Measurements from ENCODE around the gene TLE3. TPM values are rescaled to one million over a fixed set of nuclear protein-coding genes. Genes with fewer than 3 reads are reported as not detected.

Gene TLE3
- total RNA-seq, 1 donor from 2014 or later, result 109 TPM

GRCh38 chr15:70088455-70088854 lies 9.3 kb downstream of the TLE3 start:
- Mint-ChIP-seq H3K9me3 (no peaks in the 10 kb centered on the region), H3K27me3 (no peaks in the 10 kb centered on the region), H3K4me3 (peak overlapping the region; percentile 48), H3K4me1 (ENCODE audit: unreplicated experiment) (peaks cover 87% of the 10 kb centered on the region), H3K27ac (no peak overlapping the region), H3K36me3 (peaks cover 67% of the 10 kb centered on the region)
- DNase-seq (ENCODE audit: extremely low spot score, unreplicated experiment), result no peak
- TF ChIP-seq CTCF (conservative IDR thresholded peaks at IDR 0.05), result no peak

- H3K4me3 Mint-ChIP-seq, result peak overlapping the region; percentile 31
- H3K36me3 Mint-ChIP-seq, result peaks cover 68% of the 10 kb centered on the region
- peaks cover 87% of the 10 kb centered on the region for H3K4me1 Mint-ChIP-seq (ENCODE audit: unreplicated experiment)
- H3K27me3 Mint-ChIP-seq, result no peaks in the 10 kb centered on the region
- no peak for TF ChIP-seq CTCF (conservative IDR thresholded peaks at IDR 0.05)
- DNase-seq (ENCODE audit: extremely low spot score, unreplicated experiment), result no peak
- H3K9me3 Mint-ChIP-seq, result no peaks in the 10 kb centered on the region
- no peak overlapping the region for H3K27ac Mint-ChIP-seq
These were observed 9.9 kb downstream of the TLE3 start for GRCh38 chr15:70087708-70088352.

GRCh38 chr15:70086636-70087035 lies 11.1 kb downstream of the TLE3 start:
- peaks cover 71% of the 10 kb centered on the region for H3K36me3 Mint-ChIP-seq

GRCh38 chr15:70084461-70084860 lies 13.3 kb downstream of the TLE3 start:
- peaks cover 71% of the 10 kb centered on the region for H3K4me1 Mint-ChIP-seq (ENCODE audit: unreplicated experiment)
- no peaks in the 10 kb centered on the region for H3K9me3 Mint-ChIP-seq
- no peak overlapping the region for H3K4me3 Mint-ChIP-seq
- no peak for TF ChIP-seq CTCF (conservative IDR thresholded peaks at IDR 0.05)
- H3K36me3 Mint-ChIP-seq, result peaks cover 70% of the 10 kb centered on the region
- no peak for DNase-seq (ENCODE audit: extremely low spot score, unreplicated experiment)
- H3K27ac Mint-ChIP-seq, result no peak overlapping the region
- H3K27me3 Mint-ChIP-seq, result no peaks in the 10 kb centered on the region

More at GRCh38 chr15:70086636-70087035, 11.1 kb downstream of the TLE3 start:
- no peak for DNase-seq (ENCODE audit: extremely low spot score, unreplicated experiment)
- TF ChIP-seq CTCF (conservative IDR thresholded peaks at IDR 0.05), result no peak
- no peaks in the 10 kb centered on the region for H3K9me3 Mint-ChIP-seq
- H3K4me1 Mint-ChIP-seq (ENCODE audit: unreplicated experiment), result peaks cover 86% of the 10 kb centered on the region
- no peak overlapping the region for H3K27ac Mint-ChIP-seq
- H3K4me3 Mint-ChIP-seq, result no peak overlapping the region
- no peaks in the 10 kb centered on the region for H3K27me3 Mint-ChIP-seq

GRCh38 chr15:70083946-70084345 lies 13.8 kb downstream of the TLE3 start:
- no peak overlapping the region for H3K4me3 Mint-ChIP-seq
- H3K27ac Mint-ChIP-seq, result no peak overlapping the region
- peaks cover 66% of the 10 kb centered on the region for H3K4me1 Mint-ChIP-seq (ENCODE audit: unreplicated experiment)

More at GRCh38 chr15:70083946-70084345, 13.8 kb downstream of the TLE3 start:
- TF ChIP-seq CTCF (conservative IDR thresholded peaks at IDR 0.05), result no peak
- Mint-ChIP-seq H3K9me3 (no peaks in the 10 kb centered on the region), H3K36me3 (peaks cover 65% of the 10 kb centered on the region), H3K27me3 (no peaks in the 10 kb centered on the region)
- no peak for DNase-seq (ENCODE audit: extremely low spot score, unreplicated experiment)
